Uterus (tissue), 4 donors: ENCODE results near the gene EFTUD2. TPM values are rescaled to one million over a fixed set of nuclear protein-coding genes. Genes with fewer than 3 reads are reported as not detected.

Experiments used
- DNase-seq, 2 donors: peaks; one replicate each; pipeline ENCODE4 v3.0.0-alpha.2; 2019 to 2020
- H3K27ac ChIP-seq, 2 donors: fragments of 200-600 bp; sonication (generic); 1 replicate in 1 of 2; 2 replicates in 1 of 2; pipeline ENCODE4 v1.5.1; 2016 to 2018
- H3K27me3 ChIP-seq, 2 donors: fragments of 200-600 bp; sonication (generic); one replicate each; pipeline ENCODE4 v1.5.1; 2018 to 2019; ENCODE audit warnings: control low read depth in 1 of 2
- H3K36me3 ChIP-seq, 2 donors: fragments of 200-600 bp; sonication (generic); one replicate each; pipeline ENCODE4 v1.5.1; 2019; ENCODE audit warnings: control low read depth in 1 of 2
- H3K4me1 ChIP-seq, 2 donors: fragments of 200-600 bp; sonication (generic); one replicate each; pipeline ENCODE4 v1.5.1; 2018 to 2019; ENCODE audit warnings: control low read depth in 1 of 2
- H3K4me3 ChIP-seq, 2 donors: fragments of 200-600 bp; sonication (generic); 1 replicate in 1 of 2; 2 replicates in 1 of 2; pipeline ENCODE4 v1.5.1; 2018 to 2019; ENCODE audit warnings: mild to moderate bottlenecking in 1 of 2
- H3K9me3 ChIP-seq, 2 donors: fragments of 200-600 bp; sonication (generic); one replicate each; pipeline ENCODE4 v1.5.1; 2019; ENCODE audit warnings: control low read depth in 1 of 2
- CTCF ChIP-seq, 4 experiments: fragments of 200-600 bp in 2 of 4; fragments of 450-650 bp in 2 of 4; sonication (generic) in 2 of 4; IDR thresholded peaks; one replicate each; pipeline ENCODE4 v1.5.1; 2016 to 2019; ENCODE audit warnings: antibody characterized with exemption in 4 of 4, mild to moderate bottlenecking in 2 of 4, moderate library complexity in 1 of 4
- POLR2A ChIP-seq, 2 donors: fragments of 450-650 bp; IDR thresholded peaks; one replicate each; pipeline ENCODE4 v1.6.1; 2016; ENCODE audit warnings: antibody characterized with exemption in 2 of 2, mild to moderate bottlenecking in 1 of 2, moderate library complexity in 1 of 2
- intact Hi-C: fragments of 100-400 bp; cut with DNase I; formaldehyde crosslinking; loops from one replicate; pipeline ENCODE4 v1.15.1; 2023; ENCODE audit warnings: low total_unique reads
- total RNA-seq, 4 donors: library from RNA; depleted of rRNA in 3 of 4; stranded (reverse); fragments of >200 nt in 3 of 4; gene quantifications; one replicate each; pipeline versions ENCODE4 v1.1.0 to v1.2.4, GENCODE V29; 2014 to 2023
- donor health status: DM: yes; HTN: yes; CAD: no.

The EFTUD2 gene
- total RNA-seq, 4 donors from 2014 or later, result 12.4 to 129 (median 64.7) TPM

DNA sequence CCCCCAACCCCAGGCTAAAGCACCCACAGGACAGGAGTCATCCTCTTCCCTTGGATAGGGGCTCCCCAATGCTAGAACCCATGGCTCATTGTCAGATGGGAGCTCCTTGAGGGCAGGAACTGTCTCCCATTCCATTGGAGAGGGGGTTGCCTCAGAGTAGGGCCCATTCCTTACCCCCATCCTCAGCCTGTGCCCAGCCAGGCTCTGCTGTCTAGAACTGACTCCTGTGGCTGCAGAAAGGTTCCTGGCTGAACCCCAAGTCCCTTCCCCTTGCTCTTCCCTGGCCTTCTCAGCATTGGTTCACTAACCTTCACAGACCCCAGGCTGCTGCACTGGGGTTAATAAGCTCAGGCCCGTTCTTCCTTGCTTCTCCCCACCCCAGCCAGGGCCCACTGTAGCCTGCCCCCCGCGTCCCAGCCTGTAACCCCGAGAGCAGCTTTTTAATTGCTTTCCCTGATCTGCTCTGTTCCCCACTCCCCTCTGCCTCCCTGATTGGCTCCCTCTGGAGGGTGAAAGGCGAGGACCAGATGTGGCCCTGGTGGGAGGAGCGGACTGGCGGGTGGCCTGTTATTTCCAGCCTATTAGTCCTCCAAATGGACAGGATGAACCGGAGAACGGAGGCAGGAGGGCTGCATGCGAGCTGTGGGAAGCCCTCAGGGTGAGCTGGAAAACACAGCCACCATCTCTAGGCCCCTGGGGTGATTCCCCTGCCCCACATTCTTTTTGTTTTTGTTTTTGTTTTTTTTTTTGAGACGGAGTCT is 22.1 kb upstream of the EFTUD2 start:
- no peak for DNase-seq

GRCh38 chr17:44920565-44920940 is 21.3 kb upstream of the EFTUD2 start:
- no peaks in the 10 kb centered on the region for H3K27me3 ChIP-seq
- intact Hi-C loops, result loop anchor here (5.0 kb wide), 1 partner anchor 102 kb away; no protein-coding TSS in a partner anchor
- TF ChIP-seq POLR2A (IDR thresholded peaks at IDR 0.05) (no peak), CTCF (IDR thresholded peaks at IDR 0.05) (no peak)
- DNase-seq, result no peak
- no peak overlapping the region for H3K27ac ChIP-seq
- no peaks in the 10 kb centered on the region for H3K9me3 ChIP-seq
- H3K4me1 ChIP-seq, result no peaks in the 10 kb centered on the region
- no peaks in the 10 kb centered on the region for H3K36me3 ChIP-seq
- no peak overlapping the region for H3K4me3 ChIP-seq

More for the DNA sequence above, 22.1 kb upstream of the EFTUD2 start:
- no peaks in the 10 kb centered on the region for H3K36me3 ChIP-seq
- no peak overlapping the region for H3K27ac ChIP-seq
- H3K4me1 ChIP-seq, result no peaks in the 10 kb centered on the region
- TF ChIP-seq POLR2A (IDR thresholded peaks at IDR 0.05) (no peak), CTCF (IDR thresholded peaks at IDR 0.05) (no peak)
- no peaks in the 10 kb centered on the region for H3K27me3 ChIP-seq
- intact Hi-C loops, result loop anchor here (5.0 kb wide), 1 partner anchor 101 kb away; no protein-coding TSS in a partner anchor
- H3K4me3 ChIP-seq, result no peak overlapping the region
- no peaks in the 10 kb centered on the region for H3K9me3 ChIP-seq

DNA sequence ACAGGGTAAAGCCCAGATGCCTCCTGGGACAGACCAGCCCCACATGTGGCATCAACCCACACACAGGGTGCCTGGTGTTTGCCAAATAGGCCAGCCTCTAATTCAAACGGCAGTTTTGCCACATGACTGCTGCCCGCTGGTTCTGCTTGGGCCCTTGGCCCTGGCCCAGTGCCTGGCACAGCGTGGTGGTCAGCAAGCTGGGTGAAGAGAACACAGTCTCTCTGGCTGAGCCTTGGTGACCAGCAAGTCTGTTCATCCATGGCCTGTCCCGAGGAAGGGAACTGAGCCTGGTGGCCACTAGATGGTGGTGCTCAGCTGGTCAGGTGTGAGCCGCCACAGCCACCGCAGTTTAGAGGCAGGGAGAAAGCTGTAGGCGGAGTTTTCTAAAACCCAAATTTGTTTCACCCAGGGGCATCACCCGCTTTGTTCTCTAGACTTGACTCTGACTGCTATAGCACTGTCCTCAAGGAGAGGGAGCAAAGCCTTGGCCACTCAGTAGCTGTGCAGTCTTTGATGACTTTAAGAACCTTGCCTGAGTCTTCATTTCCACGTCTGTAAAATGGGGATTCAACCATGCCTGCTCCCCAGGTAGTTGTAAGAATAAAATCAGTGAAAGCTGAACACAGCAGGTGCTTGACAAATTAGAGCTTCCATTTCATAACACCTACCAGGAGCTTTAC is 20.8 kb upstream of the EFTUD2 start:
- Histone ChIP-seq H3K36me3 (no peaks in the 10 kb centered on the region), H3K27me3 (no peaks in the 10 kb centered on the region), H3K9me3 (no peaks in the 10 kb centered on the region), H3K4me1 (no peaks in the 10 kb centered on the region), H3K4me3 (no peak overlapping the region), H3K27ac (no peak overlapping the region)
- DNase-seq, result peak; percentile 78 to 79
- intact Hi-C loops, result loop anchor here (5.0 to 10.0 kb wide), 2 partner anchors 102 to 175 kb away; no protein-coding TSS in a partner anchor
- no peak for TF ChIP-seq POLR2A (IDR thresholded peaks at IDR 0.05)
- TF ChIP-seq CTCF (IDR thresholded peaks at IDR 0.05), result peak; percentile 79 to 95 (median 89)

GRCh38 chr17:44919411-44919810 is 20.2 kb upstream of the EFTUD2 start:
- no peak overlapping the region for H3K27ac ChIP-seq
- DNase-seq, result no peak
- H3K4me1 ChIP-seq, result no peaks in the 10 kb centered on the region
- H3K4me3 ChIP-seq, result no peak overlapping the region
- H3K9me3 ChIP-seq, result no peaks in the 10 kb centered on the region
- TF ChIP-seq CTCF (IDR thresholded peaks at IDR 0.05) (no peak), POLR2A (IDR thresholded peaks at IDR 0.05) (no peak)
- intact Hi-C loops, result loop anchor here (10.0 kb wide), 1 partner anchor 175 kb away; no protein-coding TSS in a partner anchor
- H3K36me3 ChIP-seq, result no peaks in the 10 kb centered on the region
- H3K27me3 ChIP-seq, result no peaks in the 10 kb centered on the region

GRCh38 chr17:44918006-44918405 is 18.8 kb upstream of the EFTUD2 start:
- no peak overlapping the region for H3K27ac ChIP-seq
- H3K9me3 ChIP-seq, result no peaks in the 10 kb centered on the region
- no peaks in the 10 kb centered on the region for H3K4me1 ChIP-seq
- intact Hi-C loops, result loop anchor here (10.0 kb wide), 1 partner anchor 177 kb away; no protein-coding TSS in a partner anchor
- H3K36me3 ChIP-seq, result no peaks in the 10 kb centered on the region
- H3K4me3 ChIP-seq, result no peak overlapping the region
- TF ChIP-seq POLR2A (IDR thresholded peaks at IDR 0.05) (no peak), CTCF (IDR thresholded peaks at IDR 0.05) (no peak)
- H3K27me3 ChIP-seq, result no peaks in the 10 kb centered on the region
- no peak for DNase-seq
